GM03348 (cell line): Measurements from ENCODE around the gene DYNC1H1.
A peak's percentile ranks its signal among the peaks of the same experiment; 100 is the strongest.

Source experiments
- DNase-seq: peaks from one replicate; pipeline ENCODE4 v3.0.0; 2012; ENCODE audit warnings: low spot score

Gene DYNC1H1

DNA sequence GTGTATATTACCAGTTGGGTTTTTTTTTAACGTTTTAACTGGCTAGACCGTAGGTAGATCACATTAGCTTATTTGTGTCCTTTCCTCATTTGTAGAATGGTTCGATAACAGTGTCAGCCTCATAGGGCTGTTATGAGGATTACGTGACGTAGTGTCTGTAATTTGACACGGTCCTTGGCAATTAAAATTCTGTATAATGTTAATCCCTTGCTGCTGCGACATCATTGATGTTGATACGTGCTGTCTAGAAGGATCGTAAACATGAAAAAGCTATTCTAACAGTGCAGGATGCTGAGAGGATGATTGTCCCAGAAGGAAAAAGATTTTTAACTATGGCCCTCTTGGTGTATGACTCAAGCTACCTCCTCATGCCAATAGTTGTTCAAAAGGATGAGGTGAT lies 71.5 kb downstream of the DYNC1H1 start:
- DNase-seq, result no peak

- no peak for DNase-seq
Observed at GRCh38 chr14:102037686-102038085, 73.3 kb downstream of the DYNC1H1 start.

DNA sequence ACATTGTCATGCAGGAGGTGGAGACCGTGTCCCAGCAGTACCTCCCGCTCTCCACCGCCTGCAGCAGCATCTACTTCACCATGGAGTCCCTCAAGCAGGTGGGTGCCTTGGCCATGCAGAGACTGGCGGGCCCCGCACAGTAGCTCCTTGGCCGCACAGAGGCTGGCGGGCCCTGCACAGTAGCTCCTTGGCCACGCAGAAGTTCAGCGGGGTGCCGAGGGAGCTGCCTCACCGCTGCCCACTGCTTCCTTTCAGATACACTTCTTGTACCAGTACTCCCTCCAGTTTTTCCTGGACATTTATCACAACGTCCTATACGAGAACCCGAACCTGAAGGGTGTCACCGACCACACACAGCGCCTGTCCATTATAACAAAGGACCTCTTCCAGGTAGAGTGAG lies 74.8 kb downstream of the DYNC1H1 start:
- no peak for DNase-seq

GRCh38 chr14:102040153-102040552 lies 75.8 kb downstream of the DYNC1H1 start:
- DNase-seq, result no peak

GRCh38 chr14:102042699-102043098 lies 78.3 kb downstream of the DYNC1H1 start:
- no peak for DNase-seq

- no peak for DNase-seq
Observed at GRCh38 chr14:102043251-102044025, 79.1 kb downstream of the DYNC1H1 start.

- no peak for DNase-seq
Observed at GRCh38 chr14:102044566-102044965, 80.2 kb downstream of the DYNC1H1 start.

GRCh38 chr14:102046337-102047278 lies 82.2 kb downstream of the DYNC1H1 start:
- peak; percentile 56 for DNase-seq

DNA sequence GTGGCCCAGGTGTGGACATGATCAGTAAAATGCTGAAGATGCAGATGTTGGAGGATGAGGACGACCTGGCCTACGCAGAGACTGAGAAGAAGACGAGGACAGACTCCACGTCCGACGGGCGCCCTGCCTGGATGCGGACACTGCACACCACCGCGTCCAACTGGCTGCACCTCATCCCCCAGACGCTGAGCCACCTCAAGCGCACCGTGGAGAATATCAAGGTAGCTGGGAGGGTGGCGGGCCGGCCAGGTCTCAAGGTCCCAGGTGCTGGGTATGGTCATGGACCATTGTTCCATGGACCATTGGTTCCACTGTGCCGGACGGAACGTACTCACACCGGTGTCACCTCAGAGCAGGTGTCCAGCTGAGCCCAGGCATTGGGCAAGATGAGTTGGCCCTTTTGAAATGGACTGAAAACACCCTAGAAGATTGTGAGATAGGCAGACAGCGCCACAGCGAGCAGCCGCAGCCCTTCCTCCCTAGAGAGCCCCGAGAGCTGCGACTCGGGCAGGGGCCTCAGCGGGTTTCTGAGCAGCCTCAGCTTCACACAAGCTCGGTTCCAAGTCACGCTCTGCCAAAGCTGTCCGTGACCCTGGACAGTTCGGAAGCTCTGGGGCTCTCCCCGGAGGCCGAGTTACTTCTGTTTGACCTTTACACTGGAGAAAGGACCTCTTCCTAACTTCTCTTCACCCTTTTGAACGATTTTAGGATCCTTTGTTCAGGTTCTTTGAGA lies 83.6 kb downstream of the DYNC1H1 start:
- DNase-seq, result no peak

DNA sequence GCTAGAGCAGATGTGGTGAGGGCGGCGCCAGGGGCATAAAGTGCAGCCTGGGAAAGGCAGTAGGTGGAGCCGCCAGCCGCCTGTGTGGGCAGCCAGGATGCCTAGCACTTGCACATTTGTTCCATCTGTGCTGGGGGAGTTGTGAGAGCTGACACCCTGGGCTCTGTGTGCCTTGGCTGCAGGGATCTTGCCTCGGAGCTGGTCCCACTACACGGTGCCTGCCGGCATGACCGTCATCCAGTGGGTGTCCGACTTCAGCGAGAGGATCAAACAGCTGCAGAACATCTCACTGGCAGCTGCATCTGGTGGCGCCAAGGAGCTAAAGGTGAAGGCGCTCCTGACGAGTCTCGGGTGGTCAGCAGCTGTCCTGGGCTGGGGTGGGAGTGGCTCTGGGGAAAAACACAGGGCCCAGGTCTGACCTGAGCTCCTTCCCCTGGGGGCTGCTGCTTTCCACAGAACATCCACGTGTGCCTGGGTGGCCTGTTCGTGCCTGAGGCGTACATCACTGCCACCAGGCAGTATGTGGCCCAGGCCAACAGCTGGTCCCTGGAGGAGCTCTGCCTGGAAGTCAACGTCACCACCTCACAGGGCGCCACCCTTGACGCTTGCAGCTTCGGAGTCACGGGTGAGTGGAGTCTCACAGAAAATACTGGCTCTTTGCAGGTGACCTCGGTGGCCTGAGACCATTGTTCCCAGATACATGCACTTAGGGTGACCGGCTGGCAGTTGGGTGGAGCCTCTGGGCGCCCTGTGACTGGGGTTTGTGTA lies 85.1 kb downstream of the DYNC1H1 start:
- DNase-seq, result no peak

GRCh38 chr14:102050026-102050405 lies 85.6 kb downstream of the DYNC1H1 start:
- DNase-seq, result no peak

DNA sequence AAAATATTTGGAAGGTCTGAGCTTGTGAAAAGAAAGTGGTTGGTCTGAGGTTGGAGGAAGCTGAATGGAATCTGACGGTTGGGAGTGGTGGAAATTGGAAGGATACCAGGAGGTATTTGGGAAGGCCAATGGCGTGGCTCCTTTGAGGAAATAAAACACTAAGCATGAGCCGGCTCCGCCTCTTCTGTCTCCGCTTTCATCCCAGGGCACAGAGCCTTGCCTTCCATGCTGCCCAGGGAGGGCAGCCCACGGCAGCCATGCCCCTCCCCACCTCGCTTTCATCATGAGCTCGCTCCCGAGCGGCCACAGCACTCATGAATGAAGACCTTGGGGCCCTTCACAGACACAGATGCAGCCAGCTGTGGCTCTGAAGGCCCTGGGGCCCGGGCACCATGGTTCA lies 86.3 kb downstream of the DYNC1H1 start:
- no peak for DNase-seq

DNA sequence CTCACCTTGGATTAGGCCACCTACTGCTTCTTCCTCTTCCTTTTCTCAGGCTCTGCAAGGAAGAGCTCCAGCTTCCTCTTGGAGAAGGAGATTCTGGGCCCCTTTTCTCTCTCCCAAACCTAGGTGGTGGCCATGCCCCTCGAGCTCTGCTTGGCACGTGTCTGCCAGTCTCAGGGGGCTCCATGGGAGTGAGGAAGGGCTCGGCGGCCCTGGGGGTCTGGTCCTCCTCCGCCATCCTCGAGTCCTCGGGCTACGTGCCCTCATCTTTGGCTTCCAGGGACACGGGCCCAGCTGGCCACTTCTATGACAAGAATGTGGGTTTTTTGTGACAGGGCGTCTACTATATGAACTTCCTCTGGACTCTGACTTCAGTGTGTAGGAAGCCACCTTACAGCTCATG lies 88.1 kb downstream of the DYNC1H1 start:
- no peak for DNase-seq

DNA sequence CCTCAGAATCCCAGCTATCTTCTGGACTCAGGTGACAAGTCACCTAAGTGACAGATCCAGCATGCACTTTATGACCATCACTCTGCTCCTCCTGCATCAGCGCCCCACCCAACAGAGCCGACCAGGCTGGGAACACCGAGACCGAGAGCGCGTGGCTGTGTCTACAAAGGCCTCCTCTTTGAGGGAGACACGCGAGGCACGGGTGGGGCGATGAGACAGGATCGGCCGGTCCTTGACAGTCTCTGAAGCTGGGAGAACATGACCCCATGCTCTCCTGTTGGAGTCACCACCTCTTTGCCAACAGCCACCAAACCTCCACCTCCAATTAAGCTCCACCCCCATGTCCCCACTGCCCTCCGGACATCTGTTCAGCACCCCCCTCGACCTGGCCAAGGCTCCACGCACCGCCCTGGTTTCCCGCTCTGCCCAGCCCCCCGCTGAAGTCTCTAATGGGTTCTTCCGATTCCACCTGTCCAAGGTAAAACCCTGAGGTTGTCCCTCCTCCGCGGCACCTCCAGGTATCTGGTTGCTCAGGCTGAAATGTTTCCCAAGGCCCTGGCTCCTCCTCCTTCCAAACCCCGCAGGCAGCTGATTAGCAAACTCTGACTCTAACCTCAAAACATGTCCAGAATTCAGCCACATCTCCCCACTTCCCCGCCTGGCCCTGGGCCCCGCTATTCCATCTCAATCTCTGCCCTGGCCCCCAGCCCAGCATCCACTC lies 91.0 kb downstream of the DYNC1H1 start:
- peak; percentile 61 for DNase-seq

GRCh38 chr14:102056694-102057442 lies 92.5 kb downstream of the DYNC1H1 start:
- DNase-seq, result no peak

DNA sequence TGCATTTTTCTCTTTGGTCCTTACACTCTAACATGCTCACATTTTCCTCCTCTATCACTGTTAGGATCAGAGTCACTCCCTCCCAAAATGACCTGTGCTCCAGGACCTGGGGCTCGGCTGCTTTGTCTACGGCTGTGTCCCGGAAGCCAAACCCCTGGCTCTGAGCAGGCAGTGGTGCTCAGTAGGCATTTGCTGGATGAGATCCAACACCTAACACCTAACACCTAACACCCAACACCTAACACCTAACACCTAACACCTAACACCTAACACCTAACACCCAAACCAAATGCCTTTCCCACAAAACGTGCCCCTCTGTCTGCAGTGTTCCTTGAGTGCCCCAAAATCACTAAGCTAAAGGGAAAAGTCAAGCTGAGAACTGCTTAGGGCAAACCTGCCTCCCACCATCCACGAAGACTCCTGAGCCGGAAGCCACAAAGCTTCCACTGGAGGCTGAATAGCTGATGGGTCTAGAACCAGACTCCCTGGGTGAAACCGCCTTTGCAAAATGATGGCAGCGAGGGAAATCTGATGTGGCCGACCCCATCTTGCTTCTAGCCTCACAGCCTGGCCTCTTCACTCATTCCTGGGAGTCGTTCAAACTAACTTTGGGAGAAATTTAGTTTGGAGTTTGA lies 93.2 kb downstream of the DYNC1H1 start:
- DNase-seq, result no peak

DNA sequence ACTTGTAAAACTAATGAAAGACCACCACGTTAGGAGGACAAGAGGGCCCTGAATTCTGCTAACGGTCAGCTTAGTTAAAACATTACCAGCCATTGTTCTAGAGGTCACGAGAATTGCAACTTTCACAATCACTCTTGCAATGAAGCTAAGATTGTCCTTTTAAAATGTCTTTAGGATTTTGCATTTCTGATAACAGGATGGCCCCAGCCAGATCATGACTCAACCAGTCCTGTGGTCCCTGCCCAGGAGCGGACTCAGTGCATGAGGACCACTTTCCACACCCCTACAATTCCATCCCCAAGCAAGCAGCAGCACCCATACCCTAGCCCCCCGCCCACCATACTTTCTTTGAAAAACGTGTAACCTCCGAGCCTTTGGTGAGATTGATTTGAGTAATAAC lies 93.8 kb downstream of the DYNC1H1 start:
- no peak for DNase-seq

GRCh38 chr14:102058961-102059360 lies 94.6 kb downstream of the DYNC1H1 start:
- DNase-seq, result no peak

DNA sequence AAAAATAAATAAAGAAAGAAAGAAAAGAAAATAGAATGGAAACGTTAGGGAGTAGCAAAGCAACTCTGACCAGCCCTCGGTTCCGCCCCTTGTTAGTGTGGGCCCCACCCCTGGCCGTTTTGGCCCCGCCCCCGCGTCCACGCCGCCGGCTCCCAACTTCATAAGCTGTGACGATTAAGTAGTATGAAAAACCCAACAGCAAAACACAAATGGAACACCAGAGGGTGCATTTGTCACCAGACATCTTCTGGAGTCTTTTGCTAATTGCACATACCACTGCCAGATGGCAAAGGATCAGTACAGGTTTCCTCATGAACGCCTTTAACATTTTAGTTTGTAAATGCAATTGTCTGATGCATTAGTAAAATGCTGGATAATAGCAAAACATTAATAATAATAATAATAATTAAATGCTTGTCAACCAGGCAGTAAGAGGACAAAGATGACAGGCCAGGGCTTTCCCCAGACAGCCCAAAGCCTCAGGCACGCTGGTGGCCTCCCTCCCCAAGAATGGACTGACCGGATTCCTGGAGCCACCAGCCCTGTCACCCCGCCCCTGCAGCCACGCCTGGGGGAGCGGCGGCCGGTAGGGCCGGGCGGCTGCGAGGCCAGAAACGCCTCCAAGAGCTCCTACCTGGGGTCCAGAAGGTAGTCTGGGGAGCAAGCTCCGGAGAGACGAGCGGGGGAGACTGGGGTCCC lies 98.9 kb downstream of the DYNC1H1 start:
- DNase-seq, result peak; percentile 95
